Activated CD4-positive, alpha-beta T cell treated with anti-CD3 and anti-CD28 coated beads for 36 hours (primary cell): ENCODE measurements around the gene ZNF281. TPM values are rescaled to one million over a fixed set of nuclear protein-coding genes. Genes with fewer than 3 reads are reported as not detected.

Source experiments
- ATAC-seq: fragments of 200-7000 bp; cut with Tn5 transposase; one replicate; pipeline ENCODE4 v1.10.0; 2021; ENCODE audit warnings: mild to moderate bottlenecking, moderate library complexity
- CTCF ChIA-PET: fragments of 350-600 bp; sonication (Branson Sonifier 250); formaldehyde crosslinking; loops from one replicate; lab custom pipeline; 2021; ENCODE audit warnings: antibody characterized with exemption; lab: Charles Lee
- POLR2A ChIA-PET: fragments of 350-600 bp; sonication (Branson Sonifier 250); formaldehyde crosslinking; loops from one replicate; lab custom pipeline; 2021; ENCODE audit warnings: antibody characterized with exemption, inconsistent platforms; lab: Charles Lee
- DNase-seq: peaks from one replicate; pipeline ENCODE4 v3.0.0-alpha.2; 2020
- H3K27ac Mint-ChIP-seq: one replicate; pipeline ENCODE4 v1.8.0; 2021; ENCODE audit warnings: mixed read lengths
- H3K27me3 Mint-ChIP-seq: one replicate; pipeline ENCODE4 v1.8.0; 2021; ENCODE audit warnings: mixed read lengths
- H3K36me3 Mint-ChIP-seq: one replicate; pipeline ENCODE4 v1.8.0; 2021; ENCODE audit warnings: low read depth, mixed read lengths
- H3K4me1 Mint-ChIP-seq: one replicate; pipeline ENCODE4 v1.8.0; 2021; ENCODE audit warnings: mixed read lengths
- H3K4me3 Mint-ChIP-seq: one replicate; pipeline ENCODE4 v1.8.0; 2021; ENCODE audit warnings: mild to moderate bottlenecking, moderate library complexity, mixed read lengths
- H3K9me3 Mint-ChIP-seq: one replicate; pipeline ENCODE4 v1.8.0; 2021; ENCODE audit warnings: low read depth, mixed read lengths
- intact Hi-C, 2 experiments: fragments of 100-400 bp; cut with DNase I in 1 of 2; cut with micrococcal nuclease in 1 of 2; formaldehyde crosslinking; loops; one replicate each; pipeline versions ENCODE4 v1.14.2 to v1.15.1; 2022 to 2024; cut with DNase I, micrococcal nuclease
- total RNA-seq, 2 experiments: library from RNA; stranded (reverse); gene quantifications; one replicate each; pipeline ENCODE4 v1.2.3, GENCODE V29; 2021

The ZNF281 gene
- total RNA-seq, 2 experiments from 2014 or later = 10.8 to 13.5 TPM

DNA sequence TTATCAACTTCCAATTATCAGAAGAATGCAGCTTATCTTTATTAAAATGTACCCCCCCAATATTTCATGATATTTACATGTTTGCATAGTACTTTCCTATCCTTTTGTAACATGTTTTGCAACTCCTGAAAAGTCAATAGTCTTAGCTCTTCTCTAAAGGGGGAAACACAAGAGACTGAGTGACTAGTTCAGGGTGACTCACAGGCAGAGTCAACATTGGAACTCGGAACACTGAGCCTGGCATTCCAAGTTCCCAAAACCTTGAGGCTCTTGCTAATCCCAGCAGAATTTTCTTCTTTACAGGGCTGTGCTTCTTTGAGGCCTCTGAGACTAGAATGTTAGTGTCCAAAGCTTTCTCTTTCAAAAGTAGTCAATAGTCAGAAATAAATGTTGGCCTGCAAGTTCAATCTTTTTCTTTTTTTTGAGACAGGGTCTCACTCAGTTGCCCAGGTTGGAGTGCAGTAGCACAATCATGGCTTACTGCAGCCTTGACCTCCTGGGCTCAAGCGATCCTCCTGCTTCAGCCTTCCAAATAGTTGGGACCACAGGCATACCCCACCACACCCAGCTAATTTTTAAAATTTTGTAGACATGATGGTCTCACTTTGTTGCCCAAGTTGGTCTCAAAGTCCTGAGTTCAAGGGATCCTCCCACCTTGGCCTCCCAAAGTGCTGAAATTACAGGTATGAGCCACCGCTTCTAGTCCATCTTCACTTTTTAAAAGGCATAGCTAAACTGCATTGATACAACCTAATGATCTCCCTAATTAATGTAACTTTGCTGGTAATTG lies 37.5 kb downstream of the ZNF281 start:
- no peak for ATAC-seq
- no peaks in the 10 kb centered on the region for H3K36me3 Mint-ChIP-seq
- H3K27ac Mint-ChIP-seq = no peak overlapping the region
- intact Hi-C loops = no loop called here
- no peaks in the 10 kb centered on the region for H3K9me3 Mint-ChIP-seq
- ChIA-PET POLR2A (no interaction called here), CTCF (interaction anchor here (1.1 kb wide), 1 partner anchor 17 kb away, joined by 3 read pairs; no protein-coding TSS in a partner anchor)
- H3K4me1 Mint-ChIP-seq = no peaks in the 10 kb centered on the region
- no peaks in the 10 kb centered on the region for H3K27me3 Mint-ChIP-seq
- H3K4me3 Mint-ChIP-seq = no peak overlapping the region
- DNase-seq = no peak

GRCh38 chr1:200369706-200370105 lies 40.1 kb downstream of the ZNF281 start:
- intact Hi-C loops = no loop called here
- ATAC-seq (no peak), DNase-seq (no peak)
- CTCF ChIA-PET = interaction anchor here (0.6 kb wide), 1 partner anchor 14 kb away, joined by 4 read pairs; no protein-coding TSS in a partner anchor
- H3K36me3 Mint-ChIP-seq = no peaks in the 10 kb centered on the region
- no peaks in the 10 kb centered on the region for H3K4me1 Mint-ChIP-seq
- no peaks in the 10 kb centered on the region for H3K27me3 Mint-ChIP-seq
- POLR2A ChIA-PET = no interaction called here
- no peaks in the 10 kb centered on the region for H3K9me3 Mint-ChIP-seq
- no peak overlapping the region for H3K27ac Mint-ChIP-seq
- H3K4me3 Mint-ChIP-seq = no peak overlapping the region

DNA sequence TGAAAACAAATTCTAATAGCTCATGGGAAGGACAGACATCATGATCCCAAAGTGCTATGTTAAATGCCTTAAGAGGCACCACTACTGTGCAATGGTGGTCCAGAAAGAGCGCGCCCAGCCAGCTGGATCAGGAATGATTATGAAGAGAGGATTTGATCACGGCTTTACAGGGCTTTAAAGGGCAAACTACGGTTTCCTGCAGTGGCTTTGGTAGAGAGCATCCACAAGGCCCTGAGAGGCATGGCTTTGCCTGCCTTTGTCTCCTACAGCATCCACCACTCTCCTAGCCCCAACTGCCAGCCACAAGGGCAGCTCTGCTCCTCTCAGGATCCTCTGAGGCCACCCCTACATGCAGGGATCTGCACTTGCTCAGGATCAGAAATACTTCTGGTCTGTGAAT lies 40.7 kb downstream of the ZNF281 start:
- no peaks in the 10 kb centered on the region for H3K27me3 Mint-ChIP-seq

GRCh38 chr1:200368556-200368955 lies 41.3 kb downstream of the ZNF281 start:
- DNase-seq (no peak), ATAC-seq (no peak)
- intact Hi-C loops = no loop called here
- Mint-ChIP-seq H3K4me1 (no peaks in the 10 kb centered on the region), H3K27me3 (no peaks in the 10 kb centered on the region), H3K4me3 (no peak overlapping the region), H3K9me3 (no peaks in the 10 kb centered on the region), H3K36me3 (no peaks in the 10 kb centered on the region), H3K27ac (no peak overlapping the region)
- ChIA-PET POLR2A (no interaction called here), CTCF (interaction anchor here (1.2 kb wide), 1 partner anchor 120 kb away, joined by 3 read pairs; no protein-coding TSS in a partner anchor)

More for the DNA sequence above, 40.7 kb downstream of the ZNF281 start:
- H3K9me3 Mint-ChIP-seq = no peaks in the 10 kb centered on the region
- H3K36me3 Mint-ChIP-seq = no peaks in the 10 kb centered on the region
- ChIA-PET CTCF (interaction anchor here (1.2 kb wide), 1 partner anchor 119 kb away, joined by 3 read pairs; no protein-coding TSS in a partner anchor), POLR2A (no interaction called here)
- no peak overlapping the region for H3K27ac Mint-ChIP-seq
- no peak for DNase-seq
- intact Hi-C loops = no loop called here
- H3K4me1 Mint-ChIP-seq = no peaks in the 10 kb centered on the region
- no peak for ATAC-seq
- H3K4me3 Mint-ChIP-seq = no peak overlapping the region

DNA sequence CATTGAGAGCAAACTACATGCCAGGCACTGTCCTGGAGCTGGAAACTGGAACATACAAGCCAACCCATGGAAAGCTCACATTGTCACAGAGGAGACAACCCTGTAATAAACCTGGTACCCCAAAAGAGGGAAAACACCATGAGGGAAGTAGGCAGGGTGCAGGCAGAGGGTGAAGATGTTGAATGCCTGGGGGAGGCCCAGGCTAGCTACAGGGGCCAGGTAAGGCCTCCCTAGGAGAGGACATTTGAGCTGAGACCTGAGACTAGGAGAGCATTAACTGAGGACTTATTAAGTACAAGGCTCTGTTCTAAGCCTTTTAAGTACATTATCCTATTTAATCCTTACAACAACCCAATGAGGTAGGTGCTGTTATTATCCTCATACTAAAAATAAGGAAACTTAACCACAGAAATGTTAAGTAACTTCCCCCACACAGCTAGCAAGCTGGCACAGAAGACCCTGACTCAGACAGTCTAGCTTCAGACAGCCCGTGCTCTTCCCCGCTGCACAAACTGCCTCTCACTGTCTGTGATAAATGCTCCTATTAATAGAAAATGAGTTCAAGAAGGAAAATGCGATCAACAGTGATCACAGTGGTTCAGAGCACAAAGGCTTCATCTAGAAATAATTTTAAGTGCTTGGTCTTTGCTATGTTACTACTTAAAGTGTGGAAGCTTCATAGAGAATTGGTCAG lies 41.8 kb downstream of the ZNF281 start:
- Mint-ChIP-seq H3K4me1 (no peaks in the 10 kb centered on the region), H3K27me3 (no peaks in the 10 kb centered on the region), H3K36me3 (no peaks in the 10 kb centered on the region), H3K4me3 (no peak overlapping the region), H3K9me3 (no peaks in the 10 kb centered on the region), H3K27ac (no peak overlapping the region)
- DNase-seq (no peak), ATAC-seq (no peak)
- ChIA-PET POLR2A (no interaction called here), CTCF (interaction anchor here (0.6 to 1.2 kb wide), 3 partner anchors 121 to 151 kb away, joined by 3 read pairs; no protein-coding TSS in a partner anchor)
- intact Hi-C loops = no loop called here

GRCh38 chr1:200366577-200367253 lies 43.1 kb downstream of the ZNF281 start:
- Mint-ChIP-seq H3K36me3 (no peaks in the 10 kb centered on the region), H3K4me3 (no peak overlapping the region), H3K27me3 (no peaks in the 10 kb centered on the region), H3K27ac (no peak overlapping the region), H3K4me1 (no peaks in the 10 kb centered on the region), H3K9me3 (no peaks in the 10 kb centered on the region)
- DNase-seq (no peak), ATAC-seq (no peak)
- POLR2A ChIA-PET = no interaction called here
- CTCF ChIA-PET = no interaction called here
- intact Hi-C loops = no loop called here

- intact Hi-C loops = no loop called here
- Mint-ChIP-seq H3K27me3 (no peaks in the 10 kb centered on the region), H3K36me3 (no peaks in the 10 kb centered on the region), H3K27ac (no peak overlapping the region), H3K4me3 (no peak overlapping the region), H3K9me3 (no peaks in the 10 kb centered on the region), H3K4me1 (no peaks in the 10 kb centered on the region)
- ATAC-seq (no peak), DNase-seq (no peak)
- ChIA-PET POLR2A (no interaction called here), CTCF (interaction anchor here (0.8 kb wide), 1 partner anchor 797 kb away, joined by 4 read pairs; no protein-coding TSS in a partner anchor)
These were observed 43.9 kb downstream of the ZNF281 start for GRCh38 chr1:200365897-200366426.

- DNase-seq = no peak
- H3K27ac Mint-ChIP-seq = no peak overlapping the region
- no peaks in the 10 kb centered on the region for H3K36me3 Mint-ChIP-seq
- H3K4me3 Mint-ChIP-seq = no peak overlapping the region
- no peak for ATAC-seq
- H3K9me3 Mint-ChIP-seq = no peaks in the 10 kb centered on the region
- ChIA-PET POLR2A (no interaction called here), CTCF (interaction anchor here (0.7 to 1.1 kb wide), 2 partner anchors 8 to 268 kb away, joined by 4 read pairs; no protein-coding TSS in a partner anchor)
- no peaks in the 10 kb centered on the region for H3K4me1 Mint-ChIP-seq
- intact Hi-C loops = no loop called here
- no peaks in the 10 kb centered on the region for H3K27me3 Mint-ChIP-seq
These were observed 45.0 kb downstream of the ZNF281 start for GRCh38 chr1:200364831-200365230.

- Mint-ChIP-seq H3K27ac (no peak overlapping the region), H3K4me1 (no peaks in the 10 kb centered on the region), H3K27me3 (no peaks in the 10 kb centered on the region), H3K36me3 (no peaks in the 10 kb centered on the region), H3K9me3 (no peaks in the 10 kb centered on the region), H3K4me3 (no peak overlapping the region)
- POLR2A ChIA-PET = no interaction called here
- DNase-seq = no peak
- intact Hi-C loops = no loop called here
- no peak for ATAC-seq
- CTCF ChIA-PET = interaction anchor here (0.7 to 1.1 kb wide), 3 partner anchors 8 to 145 kb away, joined by 3 to 4 read pairs (median 3); no protein-coding TSS in a partner anchor
These were observed 45.6 kb downstream of the ZNF281 start for GRCh38 chr1:200364091-200364759.

DNA sequence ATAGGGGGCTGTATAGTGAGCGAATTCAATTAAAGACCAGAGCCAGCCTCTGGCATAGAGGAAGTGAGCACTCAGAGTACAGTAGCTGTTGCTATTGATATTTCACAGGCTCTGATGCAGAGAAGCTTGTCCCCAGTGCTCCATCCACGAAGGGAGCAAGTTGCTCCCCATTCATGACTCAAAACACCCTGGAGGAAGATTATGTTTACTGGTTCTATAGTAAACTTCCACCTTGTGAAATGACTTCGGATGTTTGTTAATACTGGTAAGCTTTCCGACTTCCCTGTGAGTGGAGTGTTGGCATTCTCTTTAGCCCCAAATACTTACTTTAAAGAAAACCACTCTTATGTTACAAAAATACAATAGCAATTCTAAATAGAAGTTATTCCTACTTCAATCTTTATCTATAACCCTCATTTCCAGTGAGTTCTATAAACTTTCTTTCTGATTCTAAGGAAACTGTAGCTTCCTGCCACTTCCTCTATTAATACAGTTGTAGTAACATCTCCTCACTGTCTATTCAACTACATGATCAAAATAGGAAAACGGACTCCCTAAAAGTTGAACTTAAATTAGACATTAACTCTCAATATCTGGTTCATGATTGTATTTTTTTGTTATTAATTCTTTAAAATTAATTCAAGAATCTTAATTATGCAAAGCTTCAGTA lies 46.4 kb downstream of the ZNF281 start:
- intact Hi-C loops = no loop called here
- H3K4me1 Mint-ChIP-seq = no peaks in the 10 kb centered on the region
- ATAC-seq (no peak), DNase-seq (no peak)
- no peak overlapping the region for H3K4me3 Mint-ChIP-seq
- no peaks in the 10 kb centered on the region for H3K9me3 Mint-ChIP-seq
- CTCF ChIA-PET = interaction anchor here (0.7 to 1.1 kb wide), 3 partner anchors 25 to 146 kb away, joined by 3 read pairs; no protein-coding TSS in a partner anchor
- H3K27ac Mint-ChIP-seq = no peak overlapping the region
- POLR2A ChIA-PET = no interaction called here
- no peaks in the 10 kb centered on the region for H3K27me3 Mint-ChIP-seq
- no peaks in the 10 kb centered on the region for H3K36me3 Mint-ChIP-seq
